Measurements from ENCODE around the gene CDC42BPG.

The CDC42BPG gene

DNA sequence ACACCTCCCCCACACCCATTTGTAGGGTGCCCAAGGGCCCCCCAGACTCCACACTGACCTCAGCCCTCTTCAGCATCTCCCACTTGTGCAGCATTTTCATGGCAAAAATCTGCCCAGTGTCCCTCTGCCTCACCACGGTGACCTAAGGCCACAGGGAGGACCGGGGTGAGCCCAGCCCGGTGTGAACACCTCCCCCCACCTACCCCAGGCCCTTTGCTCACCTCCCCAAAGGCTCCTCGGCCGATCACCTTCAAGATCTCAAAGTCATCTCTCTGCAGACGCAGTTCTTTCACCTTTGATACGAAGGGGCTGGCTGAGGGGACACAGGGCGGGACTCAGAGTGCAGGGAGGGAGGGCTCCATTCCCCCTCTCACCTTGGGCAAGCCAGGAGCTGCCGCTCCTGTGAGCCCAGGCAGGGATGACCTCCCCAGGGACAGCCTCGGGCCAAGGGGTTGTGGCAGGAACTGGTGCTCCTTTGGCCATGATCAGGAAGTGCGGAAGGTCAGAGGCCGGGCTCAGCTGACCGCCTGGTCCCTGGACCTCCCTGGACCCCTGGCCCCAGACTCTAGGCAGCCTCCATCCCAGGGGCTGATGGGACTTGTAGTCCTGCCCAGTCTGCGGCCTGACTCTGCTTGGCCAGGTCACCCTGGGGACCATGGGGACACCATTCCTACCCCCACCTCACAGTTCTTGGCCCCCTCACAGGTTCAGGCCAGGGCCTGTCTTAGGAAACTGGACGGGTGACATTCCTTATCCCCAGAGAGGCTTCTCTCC lies 2.7 kb downstream of the CDC42BPG start:
- Histone ChIP-seq H3K9me3 (ENCODE audit: control insufficient read depth, insufficient read depth, low read length) (no peaks in the 10 kb centered on the region), H3K27me3 (ENCODE audit: control insufficient read depth, insufficient read depth, low read length) (no peaks in the 10 kb centered on the region), H3K4me1 (ENCODE audit: control insufficient read depth, insufficient read depth, low read length) (peaks cover 7% of the 10 kb centered on the region), H3K36me3 (ENCODE audit: control insufficient read depth, insufficient read depth, low read length) (peaks cover 29% of the 10 kb centered on the region), H3K4me3 (ENCODE audit: low read depth, low read length) (no peak overlapping the region), H3K9ac (ENCODE audit: low read depth, low read length) (peak overlapping the region; percentile 41)

DNA sequence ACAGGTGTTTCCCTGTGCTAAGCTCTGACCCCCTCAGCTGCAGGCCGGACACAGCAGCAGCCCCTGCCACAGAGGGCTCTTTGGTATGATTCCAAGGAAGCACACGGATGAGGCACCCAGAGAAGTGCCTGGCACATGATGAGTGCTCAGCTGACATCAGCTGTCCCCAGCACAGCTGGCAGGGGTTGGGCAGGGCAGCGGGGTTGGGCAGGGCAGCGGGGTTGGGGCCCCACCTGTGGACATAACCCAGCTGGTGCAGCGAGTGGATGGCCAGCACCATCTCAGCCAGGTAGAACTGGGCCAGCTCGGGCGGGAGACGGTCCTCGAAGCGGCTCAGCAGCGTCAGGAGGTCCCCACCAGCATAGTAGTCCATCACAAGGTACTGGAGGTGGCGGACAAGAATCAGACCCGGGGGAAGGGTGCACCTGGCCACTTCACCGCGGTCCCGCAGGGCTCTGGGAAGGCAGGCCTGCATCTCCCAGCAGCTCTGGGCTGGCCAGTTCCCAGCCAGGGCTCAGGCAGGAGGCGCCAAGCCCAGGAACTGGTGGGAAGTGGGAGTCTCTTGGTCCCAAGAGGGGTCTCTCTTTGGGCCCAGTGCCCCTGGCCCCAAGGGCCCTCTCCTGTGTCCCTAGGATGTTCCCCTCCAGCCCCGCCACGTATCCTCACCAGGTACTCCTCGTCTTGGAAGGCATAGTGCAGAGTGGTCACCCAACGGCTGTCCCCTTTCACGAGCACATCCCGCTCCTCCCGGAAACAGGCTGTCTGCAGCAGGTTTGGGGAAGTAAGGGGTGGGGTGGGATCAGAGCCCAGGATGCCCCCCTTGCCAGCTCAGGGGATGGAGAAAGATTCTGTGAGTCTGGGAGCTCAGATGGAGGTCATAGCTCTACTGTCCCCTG lies 4.3 kb downstream of the CDC42BPG start:
- peaks cover 5% of the 10 kb centered on the region for H3K4me1 ChIP-seq (ENCODE audit: control insufficient read depth, insufficient read depth, low read length)
- peaks cover 40% of the 10 kb centered on the region for H3K36me3 ChIP-seq (ENCODE audit: control insufficient read depth, insufficient read depth, low read length)
- no peaks in the 10 kb centered on the region for H3K9me3 ChIP-seq (ENCODE audit: control insufficient read depth, insufficient read depth, low read length)
- H3K27me3 ChIP-seq (ENCODE audit: control insufficient read depth, insufficient read depth, low read length) = no peaks in the 10 kb centered on the region
- no peak overlapping the region for H3K9ac ChIP-seq (ENCODE audit: low read depth, low read length)
- no peak overlapping the region for H3K4me3 ChIP-seq (ENCODE audit: low read depth, low read length)

DNA sequence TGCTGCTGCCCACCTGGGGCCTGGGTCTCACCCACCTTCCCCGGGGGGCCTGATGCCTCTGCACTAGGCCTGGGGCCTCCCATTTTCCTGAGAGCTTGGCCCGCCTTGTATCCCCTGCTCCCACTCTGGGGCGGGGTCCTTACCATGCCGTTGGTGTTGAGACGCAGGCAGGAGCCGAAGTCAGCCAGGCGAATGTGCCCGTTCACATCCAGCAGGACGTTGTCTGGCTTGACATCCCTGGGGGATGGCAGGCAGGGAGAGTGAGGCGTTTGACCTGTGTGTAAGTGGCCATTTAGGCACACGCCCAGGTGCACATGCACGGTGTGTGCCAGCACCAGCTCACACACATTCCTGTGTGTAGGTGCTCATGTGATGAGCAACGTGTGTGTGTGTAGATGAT lies 5.1 kb downstream of the CDC42BPG start:
- no peaks in the 10 kb centered on the region for H3K27me3 ChIP-seq (ENCODE audit: control insufficient read depth, insufficient read depth, low read length)
- H3K36me3 ChIP-seq (ENCODE audit: control insufficient read depth, insufficient read depth, low read length) = peaks cover 44% of the 10 kb centered on the region
- no peak overlapping the region for H3K9ac ChIP-seq (ENCODE audit: low read depth, low read length)
- peaks cover 5% of the 10 kb centered on the region for H3K4me1 ChIP-seq (ENCODE audit: control insufficient read depth, insufficient read depth, low read length)
- no peaks in the 10 kb centered on the region for H3K9me3 ChIP-seq (ENCODE audit: control insufficient read depth, insufficient read depth, low read length)
- no peak overlapping the region for H3K4me3 ChIP-seq (ENCODE audit: low read depth, low read length)

DNA sequence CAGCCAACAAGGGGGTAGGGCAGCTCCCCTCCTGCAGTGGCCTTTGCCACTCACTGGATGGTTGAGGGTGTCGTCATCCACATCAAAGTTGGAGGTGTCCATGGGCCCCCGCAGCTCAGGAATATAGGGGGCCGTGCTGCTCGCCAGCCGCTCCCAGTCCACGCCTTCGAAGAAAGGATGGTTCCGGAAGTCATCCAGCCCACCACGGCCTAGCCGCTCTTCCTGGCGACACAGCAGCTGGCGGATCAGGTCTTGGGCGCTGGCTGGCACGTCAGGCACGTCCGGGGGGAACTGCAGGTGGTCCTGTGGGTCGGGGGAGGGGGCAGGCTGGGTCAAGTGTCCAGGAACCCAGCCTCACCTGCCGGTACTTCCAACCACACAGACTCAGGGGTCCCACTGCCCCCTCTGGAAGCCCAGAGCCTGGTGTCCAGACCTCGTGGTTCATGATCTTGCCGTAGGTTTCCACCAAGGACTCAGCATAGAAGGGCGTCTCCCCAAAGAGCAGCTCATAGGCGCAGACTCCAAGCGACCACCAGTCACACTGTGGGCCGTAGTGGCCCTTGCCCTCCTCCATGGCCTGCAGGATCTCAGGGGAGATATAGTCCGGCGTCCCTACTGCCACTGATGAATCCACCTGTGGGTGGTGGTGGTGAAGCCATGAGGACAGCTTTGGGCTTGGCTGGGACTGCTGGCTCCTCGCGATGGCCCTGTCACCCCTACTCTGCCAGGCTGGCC lies 5.7 kb downstream of the CDC42BPG start:
- no peaks in the 10 kb centered on the region for H3K9me3 ChIP-seq (ENCODE audit: control insufficient read depth, insufficient read depth, low read length)
- no peaks in the 10 kb centered on the region for H3K27me3 ChIP-seq (ENCODE audit: control insufficient read depth, insufficient read depth, low read length)
- H3K36me3 ChIP-seq (ENCODE audit: control insufficient read depth, insufficient read depth, low read length) = peaks cover 49% of the 10 kb centered on the region
- no peak overlapping the region for H3K9ac ChIP-seq (ENCODE audit: low read depth, low read length)
- H3K4me3 ChIP-seq (ENCODE audit: low read depth, low read length) = no peak overlapping the region
- peaks cover 5% of the 10 kb centered on the region for H3K4me1 ChIP-seq (ENCODE audit: control insufficient read depth, insufficient read depth, low read length)

DNA sequence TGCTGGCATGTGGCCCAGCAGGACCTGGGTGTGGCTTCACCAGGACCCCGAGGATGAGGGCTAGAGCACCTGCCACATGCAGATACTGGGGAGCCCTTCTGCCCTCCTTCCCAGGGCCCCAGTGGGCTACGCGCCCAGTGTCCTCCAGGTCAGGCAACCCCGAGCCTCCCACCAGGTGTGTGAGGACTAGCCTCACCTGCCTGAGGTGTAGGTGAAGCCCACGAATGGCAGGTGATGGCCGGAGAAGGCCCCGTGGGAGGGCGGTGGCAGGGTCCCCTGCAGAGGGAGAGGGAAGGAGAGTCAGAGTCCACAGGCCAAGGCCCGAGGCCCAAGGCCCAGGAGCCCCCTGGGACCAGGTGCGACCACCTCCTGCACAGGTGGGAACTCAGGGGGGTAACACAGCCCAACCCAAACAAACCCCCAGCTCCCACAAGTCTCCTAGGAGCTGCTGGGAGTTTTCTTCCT lies 6.5 kb downstream of the CDC42BPG start:
- H3K4me1 ChIP-seq (ENCODE audit: control insufficient read depth, insufficient read depth, low read length) = peaks cover 5% of the 10 kb centered on the region
- no peak overlapping the region for H3K4me3 ChIP-seq (ENCODE audit: low read depth, low read length)
- peaks cover 57% of the 10 kb centered on the region for H3K36me3 ChIP-seq (ENCODE audit: control insufficient read depth, insufficient read depth, low read length)
- no peak overlapping the region for H3K9ac ChIP-seq (ENCODE audit: low read depth, low read length)
- no peaks in the 10 kb centered on the region for H3K27me3 ChIP-seq (ENCODE audit: control insufficient read depth, insufficient read depth, low read length)
- H3K9me3 ChIP-seq (ENCODE audit: control insufficient read depth, insufficient read depth, low read length) = no peaks in the 10 kb centered on the region

DNA sequence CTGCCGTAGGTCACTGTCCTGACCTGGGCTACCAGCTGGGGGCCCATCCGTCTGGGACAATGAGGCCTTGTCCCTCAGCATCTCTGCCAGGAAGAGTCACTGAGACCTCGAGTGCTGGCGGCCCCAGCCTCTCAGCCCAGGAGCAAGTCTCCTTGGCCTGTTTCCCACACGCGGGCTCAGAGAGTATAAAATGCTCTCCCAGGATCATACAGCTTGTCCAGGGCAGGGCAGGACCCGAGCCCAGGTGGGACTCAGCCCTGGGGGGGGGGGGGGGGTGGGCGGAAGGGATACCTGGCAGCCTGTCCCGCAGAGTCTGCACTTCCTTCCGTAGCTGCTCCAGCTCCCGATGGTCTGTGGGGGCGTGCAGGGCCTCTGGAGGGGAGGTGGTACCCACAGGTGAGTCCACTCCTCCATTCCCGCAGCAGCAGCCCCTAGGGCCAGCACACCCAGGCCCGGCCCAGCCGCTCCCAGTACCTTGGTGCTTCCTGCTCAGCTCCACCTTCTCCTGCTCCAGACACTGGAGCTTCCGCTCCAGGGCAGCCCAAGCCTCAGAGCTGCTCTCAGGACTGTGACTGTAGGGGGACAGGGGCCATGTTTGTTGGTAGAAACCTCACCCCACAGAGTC lies 7.9 kb downstream of the CDC42BPG start:
- Histone ChIP-seq H3K9ac (ENCODE audit: low read depth, low read length) (no peak overlapping the region), H3K36me3 (ENCODE audit: control insufficient read depth, insufficient read depth, low read length) (peaks cover 65% of the 10 kb centered on the region), H3K9me3 (ENCODE audit: control insufficient read depth, insufficient read depth, low read length) (no peaks in the 10 kb centered on the region)

DNA sequence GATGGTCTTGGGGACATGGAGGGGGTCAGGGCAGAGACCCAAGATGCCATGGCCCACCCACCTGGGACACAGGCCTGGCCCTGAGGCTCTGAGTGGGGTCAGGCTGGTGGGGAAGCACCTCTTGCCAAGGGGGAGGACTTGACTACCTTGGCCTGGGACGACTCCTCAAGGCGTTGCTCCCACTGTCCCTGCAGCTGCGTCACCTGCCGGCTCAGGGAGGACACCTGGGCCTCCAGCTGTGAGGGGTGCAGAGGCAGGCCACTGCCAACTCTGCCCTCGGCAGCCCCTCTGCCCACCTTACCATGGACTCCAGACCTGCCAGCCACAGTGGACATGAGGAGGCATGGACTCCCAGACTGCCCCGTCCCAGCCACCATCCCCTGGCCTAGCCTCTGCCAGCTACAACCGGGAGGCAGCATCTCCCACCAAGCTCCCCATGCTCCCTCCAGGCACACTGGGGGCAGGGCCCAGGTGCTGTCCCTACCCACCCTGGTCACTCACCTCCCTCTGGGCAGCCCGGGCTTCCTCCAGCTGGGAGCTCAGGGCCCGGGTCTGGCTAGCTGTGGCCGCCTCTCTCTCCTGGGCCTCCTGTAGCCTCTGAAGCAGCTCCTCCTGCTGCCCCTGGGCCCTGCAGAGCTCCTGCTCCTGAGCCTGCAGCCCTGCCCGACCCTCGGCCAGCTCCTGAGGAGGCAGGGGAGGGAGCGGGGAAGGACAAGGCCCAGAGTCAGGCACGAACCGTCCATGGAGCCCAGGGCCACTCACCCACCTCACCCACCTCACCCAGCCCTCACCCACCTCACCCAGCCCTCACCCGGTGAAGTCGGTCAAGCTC lies 8.6 kb downstream of the CDC42BPG start:
- Histone ChIP-seq H3K4me1 (ENCODE audit: control insufficient read depth, insufficient read depth, low read length) (no peaks in the 10 kb centered on the region), H3K9me3 (ENCODE audit: control insufficient read depth, insufficient read depth, low read length) (no peaks in the 10 kb centered on the region), H3K36me3 (ENCODE audit: control insufficient read depth, insufficient read depth, low read length) (peaks cover 67% of the 10 kb centered on the region), H3K4me3 (ENCODE audit: low read depth, low read length) (no peak overlapping the region), H3K27me3 (ENCODE audit: control insufficient read depth, insufficient read depth, low read length) (no peaks in the 10 kb centered on the region), H3K9ac (ENCODE audit: low read depth, low read length) (no peak overlapping the region)

More for the DNA sequence above, 7.9 kb downstream of the CDC42BPG start:
- no peaks in the 10 kb centered on the region for H3K27me3 ChIP-seq (ENCODE audit: control insufficient read depth, insufficient read depth, low read length)
- H3K4me3 ChIP-seq (ENCODE audit: low read depth, low read length) = no peak overlapping the region
- H3K4me1 ChIP-seq (ENCODE audit: control insufficient read depth, insufficient read depth, low read length) = no peaks in the 10 kb centered on the region

DNA sequence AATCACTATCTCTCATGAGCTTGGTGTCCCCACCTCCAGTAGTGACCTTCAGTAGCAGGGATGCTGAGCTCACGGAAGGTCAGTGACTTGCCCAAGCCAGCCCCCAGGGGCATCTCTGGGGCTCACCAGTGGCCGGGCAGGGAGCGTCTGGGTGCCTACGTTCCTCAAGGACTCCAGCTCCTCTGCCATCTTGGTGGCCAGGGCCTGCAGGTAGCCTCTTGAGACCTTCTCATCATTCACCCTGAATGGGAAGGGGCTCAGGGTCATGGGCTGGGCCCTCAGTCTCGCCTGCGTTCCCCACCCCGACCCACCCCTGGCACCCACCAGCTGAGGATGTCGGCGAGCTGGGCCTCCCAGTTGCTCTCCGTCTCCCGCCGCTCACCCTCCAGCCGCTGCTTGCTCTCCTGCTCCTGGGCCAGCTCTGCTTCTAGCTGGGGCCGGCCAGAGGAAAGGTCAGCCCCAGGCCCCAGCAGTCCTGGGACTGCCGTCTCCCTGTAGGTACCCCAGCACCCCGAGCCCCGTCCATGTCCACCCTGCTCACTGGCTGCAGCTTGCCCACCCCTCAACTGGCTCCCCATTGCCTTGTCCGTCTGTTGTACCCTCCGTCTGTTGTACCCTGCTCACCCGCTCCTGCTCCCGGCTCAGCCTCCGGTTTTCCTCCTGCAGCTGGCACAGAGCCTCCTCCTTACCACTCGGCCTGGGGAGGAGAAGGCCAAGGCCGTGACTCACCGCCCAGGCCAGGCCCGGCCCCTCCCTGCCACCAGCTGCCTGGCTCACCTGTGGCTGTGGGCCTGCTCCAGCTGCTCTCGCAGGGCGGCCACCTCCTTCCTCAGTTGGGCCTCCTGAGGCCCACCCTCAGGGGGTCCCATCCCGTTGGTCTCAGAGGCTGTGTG lies 9.5 kb downstream of the CDC42BPG start:
- Histone ChIP-seq H3K4me3 (ENCODE audit: low read depth, low read length) (no peak overlapping the region), H3K27me3 (ENCODE audit: control insufficient read depth, insufficient read depth, low read length) (no peaks in the 10 kb centered on the region), H3K36me3 (ENCODE audit: control insufficient read depth, insufficient read depth, low read length) (peaks cover 65% of the 10 kb centered on the region), H3K9me3 (ENCODE audit: control insufficient read depth, insufficient read depth, low read length) (no peaks in the 10 kb centered on the region), H3K4me1 (ENCODE audit: control insufficient read depth, insufficient read depth, low read length) (no peaks in the 10 kb centered on the region), H3K9ac (ENCODE audit: low read depth, low read length) (no peak overlapping the region)

DNA sequence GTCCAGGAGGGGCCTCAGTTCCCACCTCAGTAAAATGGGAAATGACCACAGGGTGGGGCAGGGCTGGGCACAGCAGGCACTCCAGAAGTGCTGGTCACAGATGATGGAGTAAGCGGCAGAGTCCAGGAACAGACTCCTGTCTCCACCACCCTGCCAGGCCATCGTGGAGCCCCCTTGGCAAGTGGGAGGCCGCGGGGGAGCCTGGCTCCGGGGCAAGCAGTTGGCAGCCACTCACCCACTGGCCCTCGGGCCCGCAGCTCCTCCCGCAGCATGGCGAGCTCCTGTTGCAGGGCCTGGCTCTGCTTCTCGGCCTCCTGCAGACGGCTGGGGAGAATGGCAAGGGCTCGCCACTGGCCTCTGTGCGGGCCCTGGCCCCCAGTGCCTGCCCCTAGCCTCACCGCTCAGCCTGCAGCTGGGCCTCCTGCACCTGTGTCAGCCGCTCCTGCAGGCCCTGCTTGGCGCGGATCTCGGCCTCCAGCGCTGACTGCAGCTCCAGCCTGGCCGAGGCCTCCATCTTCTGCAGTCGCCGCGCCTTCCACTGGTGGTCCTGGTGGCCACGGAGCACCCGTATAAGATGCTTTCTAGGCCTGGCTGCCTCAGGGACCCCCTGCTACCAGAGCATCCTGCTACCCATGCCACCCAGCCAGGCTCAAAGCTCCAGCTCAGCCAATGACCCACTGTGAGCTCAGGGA lies 10.3 kb downstream of the CDC42BPG start:
- H3K4me1 ChIP-seq (ENCODE audit: control insufficient read depth, insufficient read depth, low read length) = no peaks in the 10 kb centered on the region
- H3K36me3 ChIP-seq (ENCODE audit: control insufficient read depth, insufficient read depth, low read length) = peaks cover 66% of the 10 kb centered on the region
- H3K4me3 ChIP-seq (ENCODE audit: low read depth, low read length) = no peak overlapping the region
- H3K27me3 ChIP-seq (ENCODE audit: control insufficient read depth, insufficient read depth, low read length) = no peaks in the 10 kb centered on the region
- no peaks in the 10 kb centered on the region for H3K9me3 ChIP-seq (ENCODE audit: control insufficient read depth, insufficient read depth, low read length)
- no peak overlapping the region for H3K9ac ChIP-seq (ENCODE audit: low read depth, low read length)

DNA sequence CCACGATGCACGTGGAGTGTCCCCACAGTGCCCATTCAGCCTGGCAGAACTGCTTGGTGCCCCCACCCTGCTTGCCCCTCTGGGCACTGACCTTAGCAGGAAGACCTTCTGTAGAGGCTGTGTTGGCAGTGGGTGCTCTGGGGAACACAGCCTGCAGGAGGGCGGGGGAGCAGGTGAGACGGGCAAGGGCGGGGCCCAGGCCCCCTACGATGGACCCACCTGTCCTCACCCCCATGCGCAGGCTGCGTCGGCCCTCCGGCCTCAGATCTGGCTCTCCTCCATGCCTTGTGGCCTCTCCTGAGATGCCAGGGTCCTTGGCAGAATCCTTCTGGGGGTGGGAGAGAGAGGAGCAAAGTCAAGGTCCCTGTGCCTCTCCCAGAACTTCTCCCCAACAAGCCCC lies 10.9 kb downstream of the CDC42BPG start:
- Histone ChIP-seq H3K27me3 (ENCODE audit: control insufficient read depth, insufficient read depth, low read length) (no peaks in the 10 kb centered on the region), H3K9me3 (ENCODE audit: control insufficient read depth, insufficient read depth, low read length) (no peaks in the 10 kb centered on the region), H3K9ac (ENCODE audit: low read depth, low read length) (no peak overlapping the region), H3K4me3 (ENCODE audit: low read depth, low read length) (no peak overlapping the region), H3K36me3 (ENCODE audit: control insufficient read depth, insufficient read depth, low read length) (peaks cover 63% of the 10 kb centered on the region), H3K4me1 (ENCODE audit: control insufficient read depth, insufficient read depth, low read length) (no peaks in the 10 kb centered on the region)

All from iPS-15b (cell line).